ENCODE measurements around the gene PPP1R10. TPM values are rescaled to one million over a fixed set of nuclear protein-coding genes. Genes with fewer than 3 reads are reported as not detected.

The PPP1R10 gene
- total RNA-seq, 1 experiment from 2014 or later: 123 TPM

- Histone ChIP-seq H3T11ph (ENCODE audit: low read length) (no peak overlapping the region), H2BK12ac (ENCODE audit: insufficient read length, low read depth, low read length) (no peak overlapping the region), H2AK5ac (ENCODE audit: insufficient read length, low read length) (no peak overlapping the region), H4K5ac (ENCODE audit: insufficient read length, low read depth, low read length) (no peak overlapping the region), H3K27me3 (ENCODE audit: insufficient read depth, low read length) (no peaks in the 10 kb centered on the region), H4K20me1 (ENCODE audit: control insufficient read depth, insufficient read depth, insufficient read length) (no peaks in the 10 kb centered on the region), H3K9ac (ENCODE audit: extremely low read depth, insufficient read length, low read length) (no peak overlapping the region), H2BK120ac (ENCODE audit: low read depth, low read length, poor library complexity, severe bottlenecking) (no peak overlapping the region), H3K4me1 (ENCODE audit: insufficient read depth, low read length) (peaks cover 4% of the 10 kb centered on the region; the same call in 1 of the 2 replicates), H3K79me2 (ENCODE audit: insufficient read depth, low read length) (peaks cover 2% of the 10 kb centered on the region; the same call in 1 of the 2 replicates), H3K56ac (ENCODE audit: insufficient read length, low read depth, low read length) (no peak overlapping the region), H3K14ac (ENCODE audit: insufficient read depth, low read length) (no peak overlapping the region), H3K4me2 (ENCODE audit: insufficient read depth, insufficient read length, low read length) (no peak overlapping the region), H3K27ac (ENCODE audit: insufficient read length, low read depth, low read length) (no peak overlapping the region), H4K91ac (ENCODE audit: insufficient read length, low read depth, low read length) (no peak overlapping the region), H3K23ac (ENCODE audit: insufficient read length, low read depth, low read length) (no peak overlapping the region), H2AFZ (ENCODE audit: low read length) (no peak overlapping the region), H3K9me3 (ENCODE audit: control insufficient read depth, low read depth, low read length) (no peaks in the 10 kb centered on the region), H2BK15ac (ENCODE audit: low read depth, low read length) (no peak overlapping the region), H3K4ac (ENCODE audit: low read depth, low read length) (no peak overlapping the region), H3K79me1 (ENCODE audit: insufficient read depth, low read depth, low read length, poor library complexity, severe bottlenecking) (no peaks in the 10 kb centered on the region), H2BK20ac (ENCODE audit: low read depth, low read length, poor library complexity, severe bottlenecking) (no peak overlapping the region), H3K18ac (ENCODE audit: insufficient read length, low read depth, low read length) (no peak overlapping the region), H3K23me2 (ENCODE audit: insufficient read length, low read depth, low read length, poor library complexity, severe bottlenecking) (peaks cover 15% of the 10 kb centered on the region), H2BK5ac (ENCODE audit: insufficient read length, low read length) (no peak overlapping the region), H4K8ac (replicated peaks; ENCODE audit: insufficient read length, low read depth, low read length) (no peak overlapping the region)
- no peak for TF ChIP-seq CTCF (conservative IDR thresholded peaks at IDR 0.05)
- peaks cover 31 to 39% of the 10 kb centered on the region in 2 experiments for H3K4me1 Mint-ChIP-seq
- H3K4me3 Mint-ChIP-seq: no peak overlapping the region
- peaks cover 5 to 9% of the 10 kb centered on the region in 2 experiments; a peak in 3 of 5 replicates for H3K9me3 Mint-ChIP-seq
- peaks cover 41 to 82% (median 67%) of the 10 kb centered on the region in 3 experiments for H3K36me3 Mint-ChIP-seq (ENCODE audit: insufficient read depth in 1 of 3, low read depth in 3 of 3)
- no peak for DNase-seq
- no peaks in the 10 kb centered on the region; the same call in 1 of the 2 replicates for H3K27me3 Mint-ChIP-seq (ENCODE audit: low read depth)
- WGBS (ENCODE audit: extremely low coverage, insufficient read length, low lambda C conversion rate): no CpG with 5 or more reads among the region's 2 CpGs
- H3K27ac Mint-ChIP-seq: peak overlapping the region in 1 of 3 experiments; percentile 79; a peak in 2 of 7 replicates
Observed at GRCh38 chr6:30611856-30612194, 5.2 kb downstream of the PPP1R10 start.

Data from H9 (cell line).